Measurements from ENCODE around the gene PIK3AP1.

The PIK3AP1 gene

DNA sequence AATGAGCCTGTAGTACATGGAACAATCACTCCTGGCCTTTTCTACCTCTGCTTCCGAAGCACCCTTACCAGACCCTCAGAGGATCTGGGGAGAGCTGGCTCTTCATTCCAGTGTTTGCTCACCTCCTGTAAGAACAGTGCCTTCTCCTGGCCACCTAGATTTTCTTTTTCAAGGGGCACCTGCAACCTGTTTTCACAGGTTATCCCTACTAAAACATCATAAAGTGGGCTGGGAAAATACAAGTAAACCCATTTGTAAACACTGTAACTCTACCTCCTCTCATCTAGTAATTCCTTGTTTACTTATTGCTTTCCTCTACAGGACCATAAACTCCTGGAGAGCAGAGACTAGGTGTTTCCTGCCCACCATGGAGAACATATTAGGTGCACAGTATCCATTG, 1.1 kb downstream of the PIK3AP1 start:
- peak; percentile 24; the same call in 1 of the 2 replicates for TF ChIP-seq CTCF (IDR thresholded peaks at IDR 0.05; ENCODE audit: borderline replicate concordance, insufficient read depth, low read depth, low read length)
- peak overlapping the region; percentile 87 for H3K4me3 ChIP-seq (ENCODE audit: low read depth, low read length)

- no peak for TF ChIP-seq CTCF (IDR thresholded peaks at IDR 0.05; ENCODE audit: borderline replicate concordance, insufficient read depth, low read depth, low read length)
- peak overlapping the region; percentile 87 for H3K4me3 ChIP-seq (ENCODE audit: low read depth, low read length)
These were observed 1.9 kb downstream of the PIK3AP1 start for GRCh38 chr10:96718304-96718990.

GRCh38 chr10:96716390-96716789, 3.9 kb downstream of the PIK3AP1 start:
- no peak for TF ChIP-seq CTCF (IDR thresholded peaks at IDR 0.05; ENCODE audit: borderline replicate concordance, insufficient read depth, low read depth, low read length)

DNA sequence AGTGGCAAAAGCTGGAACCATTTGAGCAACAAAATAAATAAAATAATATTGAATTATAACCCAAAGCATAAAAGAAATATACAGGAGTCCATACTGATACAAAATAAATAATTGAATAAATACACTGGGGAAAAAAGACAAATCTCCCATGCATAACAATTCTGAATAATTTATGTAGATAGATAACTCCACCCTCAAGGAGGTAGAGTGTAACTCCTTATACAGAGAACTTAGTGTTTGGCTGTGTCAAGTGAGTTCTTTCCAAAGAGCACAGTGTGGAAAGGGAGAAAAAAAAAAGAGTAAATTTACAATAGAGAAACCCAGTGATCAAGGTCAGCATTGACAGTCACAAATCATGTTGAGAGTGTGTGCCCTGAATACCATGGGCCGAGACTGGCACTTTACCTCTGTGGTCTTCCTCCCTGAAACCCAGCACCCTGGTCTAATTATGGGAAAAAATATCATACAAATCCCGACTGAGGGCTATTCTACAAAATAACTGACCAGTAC, 5.5 kb downstream of the PIK3AP1 start:
- no peak for TF ChIP-seq CTCF (IDR thresholded peaks at IDR 0.05; ENCODE audit: borderline replicate concordance, insufficient read depth, low read depth, low read length)
- H3K4me3 ChIP-seq (ENCODE audit: low read depth, low read length), result no peak overlapping the region

More at GRCh38 chr10:96716390-96716789, 3.9 kb downstream of the PIK3AP1 start:
- no peak overlapping the region for H3K4me3 ChIP-seq (ENCODE audit: low read depth, low read length)

GRCh38 chr10:96714031-96714590, 6.2 kb downstream of the PIK3AP1 start:
- H3K4me3 ChIP-seq (ENCODE audit: low read depth, low read length), result no peak overlapping the region
- no peak for TF ChIP-seq CTCF (IDR thresholded peaks at IDR 0.05; ENCODE audit: borderline replicate concordance, insufficient read depth, low read depth, low read length)

DNA sequence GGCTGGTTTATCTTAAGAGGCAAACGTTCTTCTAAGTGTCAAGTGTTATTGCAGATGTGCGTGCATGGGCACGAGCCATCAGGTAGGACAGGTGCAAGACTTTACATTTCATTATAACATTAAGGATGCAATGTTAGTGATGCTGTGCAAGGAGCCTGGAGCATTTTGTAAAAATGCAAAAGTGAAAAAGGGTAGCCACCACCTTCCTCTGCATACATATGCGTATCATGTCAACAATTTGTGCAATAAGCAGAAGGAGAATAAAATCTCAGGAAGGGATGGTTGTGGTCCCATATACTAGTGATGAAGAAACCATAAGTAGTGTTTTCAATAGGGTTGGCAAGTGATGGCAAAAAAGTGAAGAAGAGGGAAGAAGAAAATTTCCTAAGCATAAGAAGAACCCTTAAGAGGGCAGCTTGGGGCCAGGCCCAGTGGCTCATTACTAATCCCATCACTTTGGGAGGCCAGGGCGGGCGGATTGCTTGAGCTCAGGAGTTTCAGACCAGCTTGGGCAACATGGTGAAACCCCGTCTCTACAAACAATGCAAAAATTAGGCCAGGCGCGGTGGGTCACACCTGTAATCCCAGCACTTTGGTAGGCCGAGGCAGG, 7.5 kb downstream of the PIK3AP1 start:
- no peak for TF ChIP-seq CTCF (IDR thresholded peaks at IDR 0.05; ENCODE audit: borderline replicate concordance, insufficient read depth, low read depth, low read length)
- no peak overlapping the region for H3K4me3 ChIP-seq (ENCODE audit: low read depth, low read length)

Data from GM12875 (cell line).